ENCODE measurements around the gene HOXB6.
A peak's percentile ranks its signal among the peaks of the same experiment; 100 is the strongest.

DNA sequence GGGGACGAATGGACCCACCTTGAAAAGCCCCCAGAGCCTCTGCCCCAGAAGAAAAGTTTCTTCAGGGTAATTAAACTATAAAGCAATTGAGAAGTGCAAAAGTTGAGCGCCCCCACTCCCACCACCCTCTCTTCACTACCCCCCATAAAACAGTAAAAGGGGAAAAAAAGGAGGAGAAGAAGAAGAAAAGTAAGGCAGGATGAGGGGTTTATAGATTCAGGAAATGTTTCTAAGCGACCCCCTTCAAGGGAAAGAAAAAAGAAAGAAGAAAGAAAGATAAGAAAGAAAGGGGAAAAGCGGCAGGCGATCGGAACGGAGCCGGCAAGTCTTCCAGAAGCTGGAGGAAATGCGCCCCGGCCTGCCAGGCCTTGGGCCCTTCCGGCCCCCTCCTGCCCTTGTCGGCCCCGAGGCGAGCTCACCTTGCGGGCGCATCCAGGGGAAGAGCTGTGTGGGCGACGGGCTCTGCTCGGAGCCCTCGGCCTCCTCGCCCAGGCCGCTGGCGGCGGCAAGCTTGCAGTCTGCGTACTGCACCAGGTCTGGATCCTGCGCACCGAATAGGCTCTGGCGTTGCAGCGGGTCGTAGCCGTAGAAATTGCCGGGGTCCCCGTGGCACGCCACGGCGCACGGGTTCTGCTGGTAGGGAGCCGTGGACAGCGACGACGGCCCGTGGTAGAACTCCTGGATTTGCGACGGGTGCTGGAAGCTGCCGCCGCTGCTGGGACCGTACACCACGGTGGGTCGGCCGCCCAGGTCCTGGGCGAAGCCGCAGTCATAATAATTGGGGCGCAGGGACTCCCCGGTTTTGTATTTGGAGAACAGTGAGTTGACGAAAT, 9.3 kb upstream of the HOXB6 start:
- TF ChIP-seq EZH2 (IDR thresholded peaks at IDR 0.05; ENCODE audit: borderline replicate concordance, low read length): peak; percentile 99
- TF ChIP-seq, protein P1, sequence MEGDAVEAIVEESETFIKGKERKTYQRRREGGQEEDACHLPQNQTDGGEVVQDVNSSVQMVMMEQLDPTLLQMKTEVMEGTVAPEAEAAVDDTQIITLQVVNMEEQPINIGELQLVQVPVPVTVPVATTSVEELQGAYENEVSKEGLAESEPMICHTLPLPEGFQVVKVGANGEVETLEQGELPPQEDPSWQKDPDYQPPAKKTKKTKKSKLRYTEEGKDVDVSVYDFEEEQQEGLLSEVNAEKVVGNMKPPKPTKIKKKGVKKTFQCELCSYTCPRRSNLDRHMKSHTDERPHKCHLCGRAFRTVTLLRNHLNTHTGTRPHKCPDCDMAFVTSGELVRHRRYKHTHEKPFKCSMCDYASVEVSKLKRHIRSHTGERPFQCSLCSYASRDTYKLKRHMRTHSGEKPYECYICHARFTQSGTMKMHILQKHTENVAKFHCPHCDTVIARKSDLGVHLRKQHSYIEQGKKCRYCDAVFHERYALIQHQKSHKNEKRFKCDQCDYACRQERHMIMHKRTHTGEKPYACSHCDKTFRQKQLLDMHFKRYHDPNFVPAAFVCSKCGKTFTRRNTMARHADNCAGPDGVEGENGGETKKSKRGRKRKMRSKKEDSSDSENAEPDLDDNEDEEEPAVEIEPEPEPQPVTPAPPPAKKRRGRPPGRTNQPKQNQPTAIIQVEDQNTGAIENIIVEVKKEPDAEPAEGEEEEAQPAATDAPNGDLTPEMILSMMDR (conservative IDR thresholded peaks at IDR 0.05 in 1 of 2, IDR thresholded peaks at IDR 0.05 in 1 of 2; ENCODE audit: extremely low read depth in 1 of 2, insufficient read depth in 1 of 2, low read depth in 1 of 2, low read length in 2 of 2): no peak

All from mammary epithelial cell (primary cell).